ENCODE data around the gene EPS8.
"Not testable (repeated sequence)": the region's sequence is repeated elsewhere in the genome, so short reads cannot be mapped to it uniquely, and the experiment has no call there.

Gene EPS8

GRCh38 chr12:15796493-15797141, 7.4 kb upstream of the EPS8 start:
- DNase-seq: no peak

- no peak for DNase-seq
Measured at GRCh38 chr12:15794836-15795235, 5.6 kb upstream of the EPS8 start.

GRCh38 chr12:15794196-15794595, 5.0 kb upstream of the EPS8 start:
- no peak for DNase-seq

GRCh38 chr12:15788233-15789219, 662 bp downstream of the EPS8 start:
- DNase-seq: no peak

GRCh38 chr12:15787778-15788177, 1.4 kb downstream of the EPS8 start:
- no peak for DNase-seq

- no peak for DNase-seq
Measured at GRCh38 chr12:15786772-15787171, 2.4 kb downstream of the EPS8 start.

- DNase-seq: no peak
Measured at GRCh38 chr12:15783288-15783687, 5.9 kb downstream of the EPS8 start.

- no peak for DNase-seq
Measured at GRCh38 chr12:15782667-15783066, 6.5 kb downstream of the EPS8 start.

- no peak for DNase-seq
Measured at GRCh38 chr12:15779925-15780324, 9.3 kb downstream of the EPS8 start.

- DNase-seq: no peak
Measured at GRCh38 chr12:15778126-15778525, 11.1 kb downstream of the EPS8 start.

GRCh38 chr12:15777355-15778012, 11.7 kb downstream of the EPS8 start:
- DNase-seq: no peak

GRCh38 chr12:15776532-15776931, 12.7 kb downstream of the EPS8 start:
- no peak for DNase-seq

GRCh38 chr12:15774819-15775218, 14.4 kb downstream of the EPS8 start:
- no peak for DNase-seq

GRCh38 chr12:15772405-15773018, 16.7 kb downstream of the EPS8 start:
- DNase-seq: no peak

- DNase-seq: no peak
Measured at GRCh38 chr12:15770581-15770980, 18.6 kb downstream of the EPS8 start.

- DNase-seq: no peak
Measured at GRCh38 chr12:15770021-15770420, 19.2 kb downstream of the EPS8 start.

- DNase-seq: no peak
Measured at GRCh38 chr12:15769586-15769985, 19.6 kb downstream of the EPS8 start.

GRCh38 chr12:15767301-15767700, 21.9 kb downstream of the EPS8 start:
- DNase-seq: no peak

GRCh38 chr12:15763328-15763727, 25.9 kb downstream of the EPS8 start:
- DNase-seq: no peak

GRCh38 chr12:15762162-15762561, 27.0 kb downstream of the EPS8 start:
- not testable (repeated sequence) for DNase-seq

GRCh38 chr12:15757553-15758255, 31.5 kb downstream of the EPS8 start:
- no peak for DNase-seq

- DNase-seq: no peak
Measured at GRCh38 chr12:15756822-15757221, 32.4 kb downstream of the EPS8 start.

GRCh38 chr12:15754233-15754632, 35.0 kb downstream of the EPS8 start:
- no peak for DNase-seq

Measured in activated T-cell treated with anti-CD3 and anti-CD28 coated beads, Interleukin-2, amount 50 U/mL, for 1 hour (primary cell).